Dermis microvascular lymphatic vessel endothelial cell (primary cell): ENCODE measurements around the gene FN3K. TPM values are rescaled to one million over a fixed set of nuclear protein-coding genes. Genes with fewer than 3 reads are reported as not detected.
A peak's percentile ranks its signal among the peaks of the same experiment; 100 is the strongest.
"Not testable (repeated sequence)": the region's sequence is repeated elsewhere in the genome, so short reads cannot be mapped to it uniquely, and the experiment has no call there.

Experiments
- DNase-seq, 2 donors: peaks; one replicate each; pipeline versions ENCODE4 v3.0.0 to v3.0.0-alpha.2; 2010; ENCODE audit warnings: low read depth in 2 of 2
- total RNA-seq: library from RNA; depleted of rRNA; stranded (reverse); fragments of >200 nt; gene quantifications from 2 replicates; pipeline ENCODE4 v1.2.1, GENCODE V29; 2014

FN3K gene
- total RNA-seq, 1 donor from 2014 or later: 3.5 TPM

GRCh38 chr17:82737967-82738877 lies 2.8 kb downstream of the FN3K start:
- DNase-seq: no peak

- DNase-seq: no peak
Observed at GRCh38 chr17:82740906-82741759, 5.7 kb downstream of the FN3K start.

- no peak for DNase-seq
Observed at GRCh38 chr17:82743344-82744219, 8.2 kb downstream of the FN3K start.

GRCh38 chr17:82744736-82745135 lies 9.3 kb downstream of the FN3K start:
- not testable (repeated sequence) for DNase-seq

- DNase-seq: no peak
Observed at GRCh38 chr17:82745524-82745923, 10.1 kb downstream of the FN3K start.

GRCh38 chr17:82748756-82749155 lies 13.3 kb downstream of the FN3K start:
- DNase-seq: no peak

- DNase-seq: no peak
Observed at GRCh38 chr17:82750241-82750908, 15.0 kb downstream of the FN3K start.

- DNase-seq: no peak
Observed at GRCh38 chr17:82751171-82751570, 15.8 kb downstream of the FN3K start.

GRCh38 chr17:82751571-82752370 lies 16.4 kb downstream of the FN3K start, which contains the start of gene TBCD:
TSS of gene TBCD (plus strand) at chr17:82752065. CDS start at chr17:82752194, 129 bp downstream.
- DNase-seq: peak; percentile 65 to 93

GRCh38 chr17:82752371-82753200 lies 17.2 kb downstream of the FN3K start:
- peak in 1 of 2 donors; percentile 38 for DNase-seq

GRCh38 chr17:82753201-82753464 lies 17.7 kb downstream of the FN3K start:
- no peak for DNase-seq

GRCh38 chr17:82754297-82755208 lies 19.1 kb downstream of the FN3K start:
- no peak for DNase-seq

GRCh38 chr17:82756166-82756565 lies 20.8 kb downstream of the FN3K start:
- DNase-seq: no peak

- DNase-seq: no peak
Observed at GRCh38 chr17:82765371-82765770, 30.0 kb downstream of the FN3K start.

- DNase-seq: peak in 1 of 2 donors; percentile 69
Observed at GRCh38 chr17:82767041-82767754, 31.8 kb downstream of the FN3K start.

GRCh38 chr17:82769041-82769440 lies 33.6 kb downstream of the FN3K start:
- no peak for DNase-seq

- DNase-seq: no peak
Observed at GRCh38 chr17:82772026-82772425, 36.6 kb downstream of the FN3K start.
